ENCODE measurements around the gene NR1H4. TPM values are rescaled to one million over a fixed set of nuclear protein-coding genes. Genes with fewer than 3 reads are reported as not detected.
A peak's percentile ranks its signal among the peaks of the same experiment; 100 is the strongest.

NR1H4 gene
- total and polyA plus RNA-seq, 2 of the 13 experiments (the other 11 are each of a cell fraction or from before 2014, with no cell fraction given), result 27.3 to 114 TPM

GRCh38 chr12:100437038-100437841 is 36.4 kb upstream of the NR1H4 start (continued):
- no peak for TF ChIP-seq ZNF34 (CRISPR knock-in tag; IDR thresholded peaks at IDR 0.05; ENCODE audit: borderline replicate concordance)
- TF ChIP-seq TCF12 (IDR thresholded peaks at IDR 0.05), result no peak
- peak; percentile 97 for TF ChIP-seq TCF12 (CRISPR knock-in tag; IDR thresholded peaks at IDR 0.05)
- 0 out of 2 replicates have a peak, but pooled peaks have one; percentile 42 for TF ChIP-seq SALL2 (CRISPR knock-in tag; IDR thresholded peaks at IDR 0.05)
- peak; percentile 84 for TF ChIP-seq ZSCAN9 (CRISPR knock-in tag; IDR thresholded peaks at IDR 0.05; ENCODE audit: borderline replicate concordance)
- TF ChIP-seq MTF1 (CRISPR knock-in tag; IDR thresholded peaks at IDR 0.05), result no peak
- no peak; the same call in 1 of the 2 replicates for TF ChIP-seq ETV6 (CRISPR knock-in tag; conservative IDR thresholded peaks at IDR 0.05)
- TF ChIP-seq TFDP1 (CRISPR knock-in tag; IDR thresholded peaks at IDR 0.05; ENCODE audit: borderline replicate concordance), result no peak
- no peak for TF ChIP-seq FOXC1 (CRISPR knock-in tag; IDR thresholded peaks at IDR 0.05; ENCODE audit: borderline replicate concordance)
- TF ChIP-seq ZNF530 (CRISPR knock-in tag; IDR thresholded peaks at IDR 0.05; ENCODE audit: low read depth), result no peak
- TF ChIP-seq THAP8 (CRISPR knock-in tag; IDR thresholded peaks at IDR 0.05; ENCODE audit: borderline replicate concordance), result no peak
- TF ChIP-seq JUN (CRISPR knock-in tag; IDR thresholded peaks at IDR 0.05), result 0 out of 2 replicates have a peak, but pooled peaks have one; percentile 62
- peak; percentile 78 for TF ChIP-seq ZNF143 (CRISPR knock-in tag; IDR thresholded peaks at IDR 0.05)
- TF ChIP-seq ZNF407 (CRISPR knock-in tag; IDR thresholded peaks at IDR 0.05; ENCODE audit: not compliant biosample characterization), result no peak
- peak; percentile 100 for TF ChIP-seq TBX2 (CRISPR knock-in tag; IDR thresholded peaks at IDR 0.05; ENCODE audit: borderline replicate concordance)
- no peak for TF ChIP-seq KLF13 (CRISPR knock-in tag; IDR thresholded peaks at IDR 0.05)
- no peak for TF ChIP-seq ZSCAN22 (CRISPR knock-in tag; IDR thresholded peaks at IDR 0.05)
- TF ChIP-seq TRIM24 (CRISPR knock-in tag; IDR thresholded peaks at IDR 0.05), result no peak
- no peak for TF ChIP-seq HNRNPH1 (optimal IDR thresholded peaks at IDR 0.05; ENCODE audit: low read depth, low read length)
- TF ChIP-seq ZNF549 (CRISPR knock-in tag; IDR thresholded peaks at IDR 0.05), result no peak
- TF ChIP-seq ZNF543 (CRISPR knock-in tag; IDR thresholded peaks at IDR 0.05), result no peak
